H1 (cell line): ENCODE measurements around the gene CCDC12.

Experiments
- ATF2 ChIP-seq: IDR thresholded peaks from 2 replicates; pipeline ENCODE4 v1.6.1; 2012; ENCODE audit warnings: low read length, inconsistent platforms
- CHD1 ChIP-seq: IDR thresholded peaks from 2 replicates; pipeline ENCODE4 v1.6.1; 2012; ENCODE audit warnings: low read depth, low read length, improper control_type of control experiment
- CTCF ChIP-seq, 3 experiments: IDR thresholded peaks; 1 replicate in 2 of 3; 2 replicates in 1 of 3; pipeline versions ENCODE4 v1.5.1 to v1.6.1; 2011; ENCODE audit warnings: low read length in 3 of 3, mild to moderate bottlenecking in 3 of 3, inconsistent platforms in 2 of 3, low read depth in 1 of 3, moderate library complexity in 1 of 3; ENCODE audit not compliant: insufficient read depth in 1 of 3; ENCODE audit errors: control extremely low read depth in 1 of 3
- KDM1A ChIP-seq: fragments of 200-600, 300-600 bp; sonication (generic); IDR thresholded peaks from 2 replicates; pipeline ENCODE4 v1.7.1; 2016; ENCODE audit warnings: mild to moderate bottlenecking, low read length, borderline replicate concordance
- NRF1 ChIP-seq: IDR thresholded peaks from 2 replicates; pipeline ENCODE4 v1.6.1; 2011; ENCODE audit warnings: mild to moderate bottlenecking, low read depth, low read length, improper control_type of control experiment
- SP4 ChIP-seq: IDR thresholded peaks from 2 replicates; pipeline ENCODE4 v1.6.1; 2012; ENCODE audit warnings: low read length, inconsistent platforms
- TCF12 ChIP-seq: IDR thresholded peaks from 2 replicates; pipeline ENCODE4 v1.6.1; 2011; ENCODE audit warnings: low read depth, mild to moderate bottlenecking, low read length

- TF ChIP-seq CTCF (IDR thresholded peaks at IDR 0.05; ENCODE audit: control extremely low read depth in 1 of 3, insufficient read depth in 1 of 3, low read depth in 1 of 3, low read length in 3 of 3), result no peak
- no peak for TF ChIP-seq KDM1A
- TF ChIP-seq CHD1, result no peak
- no peak for TF ChIP-seq ATF2
- TF ChIP-seq SP4, result no peak
- no peak for TF ChIP-seq TCF12
- no peak for TF ChIP-seq NRF1
Measured at GRCh38 chr3:46898321-46899150, 78.0 kb downstream of the CCDC12 start.
